COLO829 (cell line): Measurements from ENCODE around the gene RETREG1.
"Not testable (repeated sequence)": the region's sequence is repeated elsewhere in the genome, so short reads cannot be mapped to it uniquely, and the experiment has no call there.

Experiments
- DNase-seq: peaks from one replicate; pipeline ENCODE4 v3.0.0; 2012; ENCODE audit warnings: low spot score

Gene RETREG1

DNA sequence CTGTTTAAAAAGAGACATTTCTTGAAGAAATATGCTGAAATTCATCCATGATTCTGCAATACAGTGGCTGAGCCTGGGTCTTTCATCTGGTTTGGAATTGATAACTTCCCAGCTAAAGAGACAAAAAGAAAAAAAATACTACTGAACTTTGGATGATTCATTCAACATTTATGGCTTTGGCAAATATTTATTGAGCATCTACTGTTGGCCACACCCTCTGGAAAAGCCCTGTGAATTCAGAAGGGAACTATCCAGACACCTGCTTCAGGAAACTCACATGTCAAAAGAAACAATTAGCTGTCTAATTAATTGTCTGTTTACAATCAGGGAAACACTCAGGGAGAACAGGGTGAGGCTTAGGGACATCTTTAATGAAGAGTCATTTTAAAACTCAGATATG is 133.4 kb downstream of the RETREG1 start:
- DNase-seq = no peak

DNA sequence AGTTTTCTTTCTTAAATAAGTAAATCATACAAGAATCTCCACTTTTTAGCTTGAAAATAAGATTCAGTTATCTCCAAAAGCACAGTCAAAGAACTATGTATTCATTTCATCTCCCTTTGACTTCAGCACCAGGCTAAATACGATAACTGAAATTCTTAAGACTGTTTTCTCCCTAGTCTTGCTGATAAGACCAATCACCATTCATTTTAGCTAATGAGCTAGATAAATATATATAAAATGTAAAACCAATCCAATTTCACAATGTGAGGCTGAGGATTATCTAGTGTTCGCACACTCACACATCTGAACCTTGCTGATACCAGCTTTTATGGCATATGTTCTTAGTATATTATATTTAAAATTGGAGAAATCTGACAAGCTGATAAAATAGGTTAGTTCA is 133.9 kb downstream of the RETREG1 start:
- DNase-seq = no peak

DNA sequence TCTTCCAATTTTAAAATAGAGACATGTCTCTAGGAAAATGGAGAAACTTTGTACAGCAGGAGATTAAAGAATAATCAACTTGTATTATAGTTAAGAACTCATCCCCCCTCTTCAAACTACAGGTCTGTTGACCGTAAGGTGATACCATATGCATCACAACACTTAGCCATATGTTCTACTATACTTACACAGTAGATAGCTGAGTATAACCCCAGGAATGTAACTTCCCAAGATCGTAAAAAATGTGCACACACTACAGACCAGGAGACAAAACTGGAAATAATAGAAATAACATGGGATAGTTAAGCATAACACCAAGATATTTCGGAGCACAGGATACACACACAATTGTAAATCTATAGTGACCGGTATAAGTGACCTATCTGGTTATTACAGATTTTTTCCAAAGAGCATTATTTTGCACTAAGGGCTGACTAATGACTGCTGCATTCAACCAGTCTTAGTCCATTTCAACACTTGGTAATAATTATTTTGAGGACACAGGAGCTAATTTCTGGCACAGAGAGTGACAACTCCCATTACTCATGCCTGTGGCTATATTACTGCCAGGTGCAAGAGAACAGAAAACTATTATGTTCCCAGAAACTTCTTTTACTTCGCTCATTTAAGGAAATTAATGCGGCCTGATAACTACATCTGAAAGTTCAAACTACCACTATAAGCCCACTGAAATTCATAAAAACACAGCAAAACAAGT is 135.8 kb downstream of the RETREG1 start:
- DNase-seq = no peak

DNA sequence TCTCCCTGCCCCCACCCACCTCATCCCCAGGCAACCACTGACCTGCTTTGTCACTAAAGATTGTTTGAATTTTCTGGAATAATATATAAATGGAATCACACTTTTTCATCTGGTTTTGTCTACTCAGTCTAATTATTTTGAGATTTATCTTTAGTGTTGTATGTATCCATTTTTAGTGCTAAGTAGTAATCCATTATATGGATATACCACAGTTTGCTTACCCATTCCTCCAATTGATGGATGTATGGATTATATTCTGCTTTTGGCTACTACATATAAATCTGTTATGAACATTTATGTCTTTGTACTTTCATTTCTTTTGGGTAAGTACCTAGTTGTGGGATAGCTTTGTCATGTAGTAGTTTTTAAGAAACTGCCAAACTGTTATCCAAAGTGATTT is 136.7 kb downstream of the RETREG1 start:
- no peak for DNase-seq

DNA sequence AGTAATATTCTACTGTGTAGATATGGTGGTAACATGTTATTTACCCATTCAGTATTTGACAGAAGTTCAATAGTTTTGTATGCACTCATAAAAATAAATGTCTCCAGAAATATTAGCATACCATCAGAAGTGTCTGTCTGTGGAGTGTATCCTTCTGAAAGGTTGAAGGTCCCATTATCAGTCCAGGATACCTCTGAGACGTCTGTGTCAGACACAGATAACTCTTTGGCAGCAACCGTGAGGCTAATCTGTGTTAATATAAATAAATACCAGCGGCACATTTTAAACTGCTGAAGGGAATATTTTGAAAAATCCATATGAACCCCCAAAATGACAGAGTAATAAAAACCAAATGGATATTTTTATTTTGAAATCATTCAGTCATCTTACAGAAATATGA is 139.3 kb downstream of the RETREG1 start:
- no peak for DNase-seq

DNA sequence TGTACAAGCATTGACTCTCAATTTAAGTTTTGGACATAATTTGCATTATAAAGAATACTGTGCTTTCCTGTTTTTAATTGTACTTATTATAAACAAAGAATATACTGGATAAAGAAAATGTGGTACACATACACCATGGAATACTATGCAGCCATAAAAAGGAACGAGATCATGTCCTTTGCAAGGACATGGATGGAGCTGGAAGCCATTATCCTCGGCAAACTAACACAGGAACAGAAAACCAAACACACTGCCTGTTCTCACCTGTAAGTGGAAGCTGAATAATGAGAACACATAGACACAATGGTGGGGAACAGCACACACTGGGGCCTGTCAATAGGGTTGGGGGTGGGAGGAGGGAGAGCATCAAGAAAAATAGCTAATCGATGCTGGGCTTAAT is 140.4 kb downstream of the RETREG1 start:
- DNase-seq = not testable (repeated sequence)

DNA sequence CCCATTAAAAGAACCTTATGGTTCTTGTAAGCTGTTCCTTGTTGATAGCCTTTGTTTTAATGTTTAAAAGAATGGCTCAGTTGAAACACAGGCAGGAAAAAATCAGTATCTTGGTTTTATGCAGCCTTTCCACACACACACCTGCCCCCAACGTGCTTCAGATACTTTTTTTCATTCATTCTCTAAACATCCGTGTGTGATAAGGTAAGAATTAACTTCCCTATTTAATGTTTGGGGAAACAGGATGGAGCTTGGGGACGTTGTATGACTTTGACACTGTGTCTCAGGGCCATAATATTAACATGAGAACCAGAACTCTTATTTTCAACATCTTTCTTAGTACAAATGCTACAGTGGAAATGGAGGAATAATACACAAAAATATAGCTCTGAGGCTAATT is 145.4 kb downstream of the RETREG1 start:
- DNase-seq = no peak

DNA sequence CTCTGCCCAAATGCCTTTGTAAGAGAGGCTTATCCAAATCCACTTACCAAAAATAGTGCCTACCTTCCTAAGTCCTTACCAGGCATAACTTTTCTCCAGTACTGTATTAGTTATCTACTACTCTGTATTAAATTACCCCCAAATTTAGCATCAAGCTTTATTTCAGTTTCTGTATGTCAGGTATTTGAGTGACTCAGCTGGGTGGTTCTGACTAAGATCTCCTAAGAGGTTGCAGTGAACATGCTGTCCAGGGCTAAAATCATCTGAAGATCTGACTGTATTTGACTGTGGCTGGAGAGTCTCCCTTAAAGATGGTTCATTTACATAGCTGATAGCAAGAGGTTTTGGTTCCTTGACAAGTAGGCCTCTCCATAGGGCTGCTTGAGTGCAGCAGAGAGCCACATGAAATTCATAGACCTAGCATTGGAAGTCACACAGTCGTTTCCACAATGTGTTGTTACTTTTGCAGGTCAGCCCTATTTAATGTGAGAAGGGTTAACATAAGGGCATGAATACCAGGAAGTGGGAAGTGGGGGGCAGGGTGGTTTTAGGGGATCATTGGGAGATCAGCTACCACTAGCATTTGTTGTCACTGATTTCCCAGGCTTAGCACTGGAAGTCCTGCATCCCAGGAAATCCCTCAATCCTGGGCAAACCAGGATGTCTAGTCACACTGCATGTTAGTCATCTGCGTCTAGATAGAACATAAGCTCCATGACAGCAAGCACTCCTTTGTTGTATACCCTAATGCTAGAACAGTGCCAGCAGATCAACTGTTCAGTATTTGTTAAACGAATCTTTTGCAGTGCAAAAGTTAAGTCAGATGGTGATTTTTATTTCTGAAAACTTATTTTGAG is 149.2 kb downstream of the RETREG1 start:
- no peak for DNase-seq

DNA sequence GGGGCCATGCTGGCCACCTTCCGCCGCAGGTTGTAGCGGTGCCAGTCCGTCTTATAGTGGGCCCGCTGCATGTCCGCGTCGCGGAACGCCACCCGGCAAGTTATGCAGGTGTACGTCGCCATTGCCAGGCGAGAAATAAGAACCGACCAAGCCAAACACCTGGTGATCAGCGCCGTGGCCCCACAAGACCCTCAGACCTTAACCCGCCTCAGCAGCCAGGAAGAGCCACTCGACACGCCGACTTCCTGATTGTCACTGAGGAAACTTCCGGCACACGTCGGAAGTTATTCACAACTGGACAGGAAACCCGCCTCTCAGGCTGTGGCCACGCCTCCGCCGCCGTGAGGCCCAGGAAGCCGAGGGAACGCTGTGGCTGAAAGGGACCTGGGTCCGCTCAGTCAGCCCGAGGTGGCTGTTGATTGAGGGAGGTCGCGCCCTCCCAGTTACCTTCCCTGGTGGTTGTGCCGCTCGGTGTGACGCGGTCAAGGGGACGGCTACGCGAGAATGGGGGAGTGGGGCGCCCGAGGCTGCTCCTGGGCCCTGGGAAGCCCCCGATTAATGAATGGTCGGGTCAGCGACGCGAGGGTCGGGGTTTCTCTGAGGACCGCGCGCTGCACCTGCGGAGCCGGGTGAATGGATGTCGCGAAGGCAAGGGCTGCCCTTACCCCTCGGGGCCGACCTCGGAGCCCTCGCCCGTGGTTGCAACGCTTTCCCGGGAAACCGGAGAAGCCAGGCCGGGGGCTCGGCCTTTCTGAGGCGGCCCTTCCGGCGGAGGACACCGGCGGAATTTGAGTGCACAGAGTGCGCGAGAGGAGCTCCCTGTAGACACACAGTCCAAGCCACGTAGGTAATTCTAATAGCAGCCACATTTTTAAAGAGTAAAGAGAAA is 151.0 kb downstream of the RETREG1 start, which contains the start of gene ZNF622:
TSS of gene ZNF622 (minus strand) at position 257 of the 889 bp plus-strand sequence. CDS start at position 122, 135 bp downstream.
- DNase-seq = peak; percentile 60

DNA sequence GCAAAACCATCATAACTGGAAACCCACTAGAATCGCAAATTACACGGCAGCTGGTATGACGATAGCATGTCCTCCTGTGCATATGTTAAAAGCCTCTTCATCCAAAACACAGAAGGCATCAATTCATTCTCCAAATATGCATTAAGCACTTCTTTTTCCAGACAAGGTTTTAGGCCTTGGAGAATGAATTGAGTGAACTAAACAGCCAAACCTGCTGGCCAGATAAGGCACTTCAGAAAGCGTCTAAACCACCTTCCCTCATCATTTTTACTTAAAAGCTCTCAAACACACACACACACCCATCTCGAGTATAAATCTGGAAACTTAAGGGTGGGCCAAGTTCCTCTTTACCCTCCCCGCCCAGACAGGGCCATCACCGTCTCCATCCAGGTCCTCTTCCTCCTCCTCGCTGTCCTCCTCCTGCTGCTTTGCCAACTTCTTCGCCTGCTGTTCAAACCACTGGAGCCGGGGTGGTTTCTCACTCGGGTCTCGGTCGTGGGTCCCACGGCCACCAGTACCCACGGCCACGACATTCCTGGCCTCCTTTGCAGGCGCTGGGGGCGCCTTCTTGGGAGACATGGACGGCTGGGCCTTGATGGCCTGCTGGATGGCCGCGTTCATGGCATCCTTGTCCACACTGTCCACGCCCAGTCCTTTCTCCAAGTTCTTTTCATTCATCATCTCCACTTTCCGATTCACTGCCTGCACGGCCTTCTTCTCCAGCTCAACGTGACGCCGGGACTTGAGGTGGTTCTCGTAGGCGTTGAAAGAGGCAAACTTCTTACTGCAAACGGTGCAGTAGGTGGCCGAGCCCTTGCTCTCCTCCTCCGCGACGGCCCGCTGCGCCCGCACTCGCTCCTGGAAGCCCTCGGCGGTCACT is 151.9 kb downstream of the RETREG1 start:
- DNase-seq = no peak

DNA sequence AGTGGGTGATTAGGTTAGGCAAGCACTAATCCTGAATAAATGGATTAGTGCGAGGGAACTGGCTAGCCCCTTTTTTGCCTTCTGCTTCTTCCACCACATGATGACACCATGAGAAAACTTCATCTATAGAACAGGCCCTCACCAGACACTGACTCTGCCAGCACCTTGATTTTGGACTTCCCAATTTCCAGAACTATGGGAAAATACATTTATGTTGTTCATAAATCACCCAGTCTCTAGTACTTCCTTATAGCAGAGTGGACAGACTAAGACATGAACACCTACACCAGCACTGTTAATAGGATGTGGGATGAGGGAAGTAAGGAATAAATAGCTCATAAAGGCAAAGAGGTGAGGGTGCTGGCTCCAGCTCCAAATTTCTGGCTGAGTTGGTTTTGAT is 152.6 kb downstream of the RETREG1 start:
- no peak for DNase-seq

DNA sequence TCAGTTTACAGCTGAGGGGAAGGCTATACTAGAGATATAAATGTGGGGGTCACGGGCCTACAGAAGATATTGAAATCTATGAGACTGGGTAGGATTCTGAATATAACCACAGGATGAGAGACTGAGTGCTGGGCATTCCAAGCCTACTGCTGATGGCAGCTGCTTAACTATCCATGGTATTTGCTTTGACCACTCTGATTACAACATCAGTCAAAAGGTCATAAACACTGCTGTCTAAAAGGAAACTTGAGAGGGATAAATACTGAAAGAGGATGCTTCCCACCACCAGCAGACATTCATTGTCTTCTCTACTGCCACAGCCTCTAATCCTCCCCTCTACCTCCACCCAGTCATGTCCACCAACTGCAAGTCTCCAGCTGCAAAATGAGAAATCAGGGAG is 155.0 kb downstream of the RETREG1 start:
- DNase-seq = no peak

DNA sequence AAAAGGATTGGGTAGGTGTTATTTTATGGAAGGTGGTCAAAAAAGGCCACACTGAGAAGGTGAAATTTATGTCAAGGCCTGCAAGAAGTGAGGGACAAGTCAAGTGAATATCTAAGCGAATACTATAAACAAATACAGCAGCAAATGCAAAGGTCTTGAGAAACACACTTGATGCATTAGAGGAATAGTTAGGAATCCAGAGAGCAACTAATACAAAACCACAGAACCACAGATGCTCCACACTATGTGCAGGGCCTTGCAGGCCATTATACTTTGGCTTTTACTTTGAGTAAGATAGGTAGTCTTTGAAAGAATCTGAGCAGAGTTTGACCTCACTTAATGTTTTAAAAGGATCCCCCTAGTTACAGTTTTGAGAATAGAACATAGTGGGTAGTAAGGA is 155.8 kb downstream of the RETREG1 start:
- DNase-seq = no peak

DNA sequence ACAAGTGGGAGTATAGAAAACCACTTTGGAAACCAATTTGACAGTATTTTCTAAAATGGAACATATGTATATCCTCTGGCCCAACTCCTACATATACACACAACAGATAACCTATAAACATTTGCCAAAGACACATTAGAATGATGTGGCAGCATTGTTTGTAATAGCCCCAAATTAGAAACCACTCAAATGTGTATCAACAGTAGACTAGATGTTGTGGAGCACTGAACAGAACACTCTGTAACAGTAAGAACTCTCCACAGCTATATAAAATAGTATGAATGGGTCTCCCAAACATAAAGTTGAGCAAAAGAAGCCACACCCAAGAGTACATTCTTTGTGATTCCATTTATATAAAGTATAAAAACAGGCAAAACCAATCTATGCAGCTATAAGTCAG is 157.3 kb downstream of the RETREG1 start:
- no peak for DNase-seq

DNA sequence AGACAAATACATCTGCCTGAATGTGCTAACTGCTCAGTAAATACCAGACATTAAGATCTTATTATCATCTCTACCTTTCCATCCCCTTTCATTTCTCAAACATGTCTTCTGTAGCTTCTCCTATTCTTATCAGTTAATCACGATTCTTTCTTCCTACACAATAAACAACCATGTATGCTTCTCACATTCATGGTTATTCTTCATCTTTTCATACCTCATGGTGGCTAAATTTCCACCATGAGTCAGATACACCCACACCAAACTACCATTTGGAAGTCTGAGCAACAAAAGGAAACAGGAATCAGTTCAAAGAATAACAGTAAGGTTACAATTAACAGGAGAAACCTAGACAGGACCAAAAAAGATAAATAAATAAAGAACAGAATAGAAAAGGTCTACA is 158.9 kb downstream of the RETREG1 start:
- no peak for DNase-seq

DNA sequence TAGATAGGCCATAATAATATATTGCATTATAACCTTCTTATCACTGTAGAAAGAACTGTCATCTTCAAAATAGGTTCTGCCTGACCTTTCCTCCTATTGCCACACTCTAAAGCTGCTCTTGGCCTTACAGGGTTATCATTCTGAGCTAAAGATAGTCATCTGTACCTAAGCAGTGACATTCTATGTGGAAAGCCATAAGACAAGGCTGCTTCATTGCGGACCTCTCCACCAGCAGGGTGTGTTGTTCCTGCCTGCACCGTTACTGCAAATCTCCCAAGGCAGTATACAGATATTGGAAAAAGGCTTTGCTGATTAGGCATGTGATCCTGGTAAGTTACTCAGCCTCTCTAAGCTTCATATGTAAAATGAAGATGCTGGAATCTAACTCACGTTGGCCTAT is 159.3 kb downstream of the RETREG1 start:
- no peak for DNase-seq

DNA sequence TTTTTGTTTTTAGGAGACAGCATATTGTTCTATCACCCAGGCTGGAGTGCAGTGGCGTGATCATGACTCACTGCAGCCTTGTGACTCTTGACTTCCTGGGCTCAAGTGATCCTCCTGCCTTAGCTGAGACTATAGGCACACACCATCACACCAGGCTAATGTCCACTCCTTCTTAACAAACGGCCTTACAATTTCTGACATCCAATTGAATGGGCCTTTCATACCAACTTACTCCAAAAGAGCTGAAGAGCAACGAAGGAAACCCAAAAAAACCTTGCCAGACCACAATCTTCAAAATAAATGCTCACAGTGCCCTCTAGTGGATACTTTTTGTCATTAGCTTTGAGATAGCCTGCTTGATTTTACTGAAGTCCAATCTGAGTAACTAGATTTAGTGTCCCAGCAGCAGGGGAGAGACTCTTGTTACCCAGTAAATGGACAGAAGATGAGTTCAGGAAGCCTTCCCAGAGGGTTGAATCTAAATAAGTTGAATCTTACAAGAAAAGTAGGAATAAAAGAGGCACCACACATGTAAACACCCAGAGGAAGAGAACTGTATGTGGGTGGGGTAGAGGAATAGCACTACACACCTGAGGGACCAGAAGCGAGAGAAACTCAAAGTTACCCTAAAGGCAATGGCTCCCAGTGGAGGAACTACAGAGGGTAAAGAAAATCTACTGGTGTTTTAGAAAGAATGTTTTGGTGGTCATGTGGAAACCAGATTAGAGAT is 160.5 kb downstream of the RETREG1 start:
- peak; percentile 73 for DNase-seq

DNA sequence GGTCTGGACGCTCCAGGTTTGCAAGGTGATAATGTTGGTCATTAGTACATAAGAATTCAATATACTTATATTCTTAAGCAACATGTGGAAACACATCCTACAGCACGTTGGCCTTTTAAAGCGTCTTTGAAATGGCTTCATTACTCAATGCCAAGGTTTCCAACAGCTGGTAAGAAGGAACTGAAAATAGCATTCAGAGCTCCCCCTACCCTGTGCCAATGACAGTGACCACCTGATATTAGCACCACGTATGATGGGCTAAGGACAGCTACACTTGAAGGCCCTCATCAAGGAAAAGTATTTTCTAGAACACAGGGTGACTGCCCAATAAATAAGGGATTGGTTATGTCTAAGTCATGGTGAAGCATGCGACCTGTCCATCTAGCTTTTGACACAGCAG is 161.1 kb downstream of the RETREG1 start:
- no peak for DNase-seq

DNA sequence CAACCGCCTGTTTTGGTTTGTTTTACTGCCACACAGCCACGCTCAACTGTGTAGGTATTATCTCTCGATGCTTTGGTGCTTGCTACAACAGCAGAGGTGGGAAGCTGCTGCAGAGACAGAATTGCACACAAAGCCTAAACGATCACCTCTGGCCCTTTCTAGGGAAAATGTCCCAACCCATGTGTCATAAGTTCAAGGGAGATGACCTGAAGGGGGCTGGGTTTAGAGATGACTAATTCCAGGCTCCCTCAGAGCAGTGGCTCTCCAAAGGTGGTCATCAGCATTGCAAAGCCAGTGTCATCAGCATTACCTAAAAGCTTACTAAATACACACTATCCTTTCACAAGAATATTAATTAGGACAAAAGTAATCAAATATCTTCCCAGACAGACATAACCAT is 162.1 kb downstream of the RETREG1 start:
- DNase-seq = no peak

DNA sequence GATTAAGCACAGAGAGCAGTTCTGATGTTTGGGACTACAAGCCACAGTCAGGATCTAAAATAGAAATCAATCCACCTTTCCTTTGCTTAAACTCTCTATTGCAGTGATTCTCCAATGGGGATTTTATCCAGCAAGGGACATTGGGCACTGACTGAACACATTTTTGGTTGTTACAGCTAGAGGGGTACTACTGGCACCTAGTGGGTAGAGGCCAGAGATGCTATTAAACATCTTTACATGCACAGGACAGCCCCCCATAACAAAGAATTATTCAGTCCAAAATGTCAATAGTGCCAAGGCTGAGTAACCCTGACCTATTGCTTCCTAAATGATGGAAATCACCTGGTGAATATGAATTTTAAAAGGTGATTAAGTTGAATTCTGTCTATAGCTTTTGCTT is 163.2 kb downstream of the RETREG1 start:
- no peak for DNase-seq

DNA sequence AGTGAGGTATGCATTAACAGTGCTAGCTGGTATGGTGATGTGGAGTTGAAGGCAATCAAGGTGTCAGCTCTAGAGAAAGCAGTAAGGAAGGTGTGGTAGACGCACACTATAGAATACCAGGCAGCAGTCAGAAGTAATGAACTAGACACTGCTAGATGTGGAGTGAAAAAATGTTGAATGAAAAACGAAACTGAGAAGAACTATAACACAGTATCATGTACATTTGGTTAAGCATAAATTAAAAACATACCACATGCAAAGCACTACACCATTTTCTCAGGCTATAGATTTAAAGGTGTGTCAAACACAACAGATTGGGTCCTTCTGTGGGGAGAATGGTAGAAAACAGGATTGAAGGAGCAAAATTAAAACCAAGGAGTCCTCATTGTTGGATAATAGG is 166.6 kb downstream of the RETREG1 start:
- DNase-seq = no peak
